Uterus (tissue), 2 donors: Measurements from ENCODE around the gene CAB39L.

Experiments used
- POLR2A ChIP-seq, 2 donors: fragments of 450-650 bp; IDR thresholded peaks; one replicate each; pipeline ENCODE4 v1.6.1; 2016; ENCODE audit warnings: antibody characterized with exemption in 2 of 2, mild to moderate bottlenecking in 1 of 2, moderate library complexity in 1 of 2
- TF ChIP-seq, protein P1 (sequence below), 4 experiments: fragments of 200-600 bp in 2 of 4; fragments of 450-650 bp in 2 of 4; sonication (generic) in 2 of 4; IDR thresholded peaks; one replicate each; pipeline ENCODE4 v1.5.1; 2016 to 2019; ENCODE audit warnings: antibody characterized with exemption in 4 of 4, mild to moderate bottlenecking in 2 of 4, moderate library complexity in 1 of 4

DNA sequence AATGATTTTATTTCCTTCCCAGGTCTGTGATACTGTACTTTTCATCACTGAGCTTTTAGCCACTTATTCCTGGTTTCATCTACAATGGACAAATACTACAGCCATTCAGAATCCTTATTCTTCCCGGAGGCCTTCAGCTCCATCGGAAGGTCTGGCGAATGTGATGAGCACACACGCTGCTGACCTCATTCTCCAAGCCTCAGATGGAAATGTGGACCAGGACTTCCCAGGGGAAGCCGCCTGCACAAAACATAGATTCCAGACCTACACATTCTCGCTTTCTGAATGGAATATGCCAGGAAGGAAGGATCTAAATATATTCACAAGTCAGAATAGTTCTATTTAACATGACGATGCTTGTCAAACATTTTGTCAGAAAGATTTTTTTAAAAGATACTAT is 120.5 kb downstream of the CAB39L start:
- TF ChIP-seq, protein P1, sequence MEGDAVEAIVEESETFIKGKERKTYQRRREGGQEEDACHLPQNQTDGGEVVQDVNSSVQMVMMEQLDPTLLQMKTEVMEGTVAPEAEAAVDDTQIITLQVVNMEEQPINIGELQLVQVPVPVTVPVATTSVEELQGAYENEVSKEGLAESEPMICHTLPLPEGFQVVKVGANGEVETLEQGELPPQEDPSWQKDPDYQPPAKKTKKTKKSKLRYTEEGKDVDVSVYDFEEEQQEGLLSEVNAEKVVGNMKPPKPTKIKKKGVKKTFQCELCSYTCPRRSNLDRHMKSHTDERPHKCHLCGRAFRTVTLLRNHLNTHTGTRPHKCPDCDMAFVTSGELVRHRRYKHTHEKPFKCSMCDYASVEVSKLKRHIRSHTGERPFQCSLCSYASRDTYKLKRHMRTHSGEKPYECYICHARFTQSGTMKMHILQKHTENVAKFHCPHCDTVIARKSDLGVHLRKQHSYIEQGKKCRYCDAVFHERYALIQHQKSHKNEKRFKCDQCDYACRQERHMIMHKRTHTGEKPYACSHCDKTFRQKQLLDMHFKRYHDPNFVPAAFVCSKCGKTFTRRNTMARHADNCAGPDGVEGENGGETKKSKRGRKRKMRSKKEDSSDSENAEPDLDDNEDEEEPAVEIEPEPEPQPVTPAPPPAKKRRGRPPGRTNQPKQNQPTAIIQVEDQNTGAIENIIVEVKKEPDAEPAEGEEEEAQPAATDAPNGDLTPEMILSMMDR (IDR thresholded peaks at IDR 0.05), result no peak
- TF ChIP-seq POLR2A (IDR thresholded peaks at IDR 0.05), result no peak
